Right lobe of liver (tissue), 4 donors: Measurements from ENCODE around the gene STK32B.

Source experiments
- CTCF ChIP-seq, 4 donors: fragments of 200-600 bp in 3 of 4; fragments of 450-650 bp in 1 of 4; IDR thresholded peaks; one replicate each; pipeline versions ENCODE4 v1.5.1 to v1.8.0; 2016 to 2022; ENCODE audit warnings: antibody characterized with exemption in 4 of 4, mild to moderate bottlenecking in 2 of 4
- POLR2A ChIP-seq: fragments of 450-650 bp; IDR thresholded peaks from one replicate; pipeline ENCODE4 v1.6.1; 2017; ENCODE audit warnings: antibody characterized with exemption, mild to moderate bottlenecking
- donor health status: DM: no; HTN: no; CAD: no.
- donor health status: DM: no; HTN: no; CAD: no.
- donor health status: DM: no; HTN: yes; CAD: no.

GRCh38 chr4:5446595-5447226 is 395.4 kb downstream of the STK32B start:
- TF ChIP-seq POLR2A (no peak), CTCF (IDR thresholded peaks at IDR 0.05) (no peak)
